Liver (tissue), 3 donors: ENCODE data around the gene LCN10.

Experiments used
- ATF3 ChIP-seq: IDR thresholded peaks from 2 replicates; pipeline ENCODE4 v1.6.1; 2016; ENCODE audit warnings: antibody characterized with exemption
- CTCF ChIP-seq: fragments of 150-350 bp; IDR thresholded peaks from 2 replicates; pipeline ENCODE4 v1.5.1; 2017; ENCODE audit warnings: improper control_type of control experiment, low read depth, low read length; ENCODE audit not compliant: missing input control
- MAX ChIP-seq: IDR thresholded peaks from 2 replicates; pipeline ENCODE4 v1.6.1; 2016; ENCODE audit warnings: antibody characterized with exemption
- RAD21 ChIP-seq, 2 donors: IDR thresholded peaks; 2 replicates each; pipeline ENCODE4 v1.6.1; 2016; ENCODE audit warnings: antibody characterized with exemption in 2 of 2, mild to moderate bottlenecking in 2 of 2
- REST ChIP-seq: IDR thresholded peaks from 2 replicates; pipeline ENCODE4 v1.6.1; 2016; ENCODE audit warnings: antibody characterized with exemption, mild to moderate bottlenecking
- SP1 ChIP-seq: IDR thresholded peaks from 2 replicates; pipeline ENCODE4 v1.6.1; 2018; ENCODE audit warnings: antibody characterized with exemption, mild to moderate bottlenecking
- TAF1 ChIP-seq: conservative IDR thresholded peaks from 2 replicates; pipeline ENCODE4 v1.6.1; 2016; ENCODE audit warnings: antibody characterized with exemption, mild to moderate bottlenecking
- YY1 ChIP-seq: IDR thresholded peaks from 2 replicates; pipeline ENCODE4 v1.6.1; 2016; ENCODE audit warnings: antibody characterized with exemption, mild to moderate bottlenecking
- donor health status: healthy.
- donor health status: healthy.

- TF ChIP-seq CTCF (no peak), MAX (no peak), TAF1 (no peak), YY1 (no peak), RAD21 (IDR thresholded peaks at IDR 0.05) (no peak), REST (no peak), SP1 (no peak), ATF3 (no peak)
These were observed 14.6 kb upstream of the LCN10 start for GRCh38 chr9:136757328-136757727.
